ENCODE measurements around the gene TMPRSS12.
"Not testable (repeated sequence)": the region's sequence is repeated elsewhere in the genome, so short reads cannot be mapped to it uniquely, and the experiment has no call there.

The TMPRSS12 gene, protein sequence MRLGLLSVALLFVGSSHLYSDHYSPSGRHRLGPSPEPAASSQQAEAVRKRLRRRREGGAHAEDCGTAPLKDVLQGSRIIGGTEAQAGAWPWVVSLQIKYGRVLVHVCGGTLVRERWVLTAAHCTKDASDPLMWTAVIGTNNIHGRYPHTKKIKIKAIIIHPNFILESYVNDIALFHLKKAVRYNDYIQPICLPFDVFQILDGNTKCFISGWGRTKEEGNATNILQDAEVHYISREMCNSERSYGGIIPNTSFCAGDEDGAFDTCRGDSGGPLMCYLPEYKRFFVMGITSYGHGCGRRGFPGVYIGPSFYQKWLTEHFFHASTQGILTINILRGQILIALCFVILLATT

DNA sequence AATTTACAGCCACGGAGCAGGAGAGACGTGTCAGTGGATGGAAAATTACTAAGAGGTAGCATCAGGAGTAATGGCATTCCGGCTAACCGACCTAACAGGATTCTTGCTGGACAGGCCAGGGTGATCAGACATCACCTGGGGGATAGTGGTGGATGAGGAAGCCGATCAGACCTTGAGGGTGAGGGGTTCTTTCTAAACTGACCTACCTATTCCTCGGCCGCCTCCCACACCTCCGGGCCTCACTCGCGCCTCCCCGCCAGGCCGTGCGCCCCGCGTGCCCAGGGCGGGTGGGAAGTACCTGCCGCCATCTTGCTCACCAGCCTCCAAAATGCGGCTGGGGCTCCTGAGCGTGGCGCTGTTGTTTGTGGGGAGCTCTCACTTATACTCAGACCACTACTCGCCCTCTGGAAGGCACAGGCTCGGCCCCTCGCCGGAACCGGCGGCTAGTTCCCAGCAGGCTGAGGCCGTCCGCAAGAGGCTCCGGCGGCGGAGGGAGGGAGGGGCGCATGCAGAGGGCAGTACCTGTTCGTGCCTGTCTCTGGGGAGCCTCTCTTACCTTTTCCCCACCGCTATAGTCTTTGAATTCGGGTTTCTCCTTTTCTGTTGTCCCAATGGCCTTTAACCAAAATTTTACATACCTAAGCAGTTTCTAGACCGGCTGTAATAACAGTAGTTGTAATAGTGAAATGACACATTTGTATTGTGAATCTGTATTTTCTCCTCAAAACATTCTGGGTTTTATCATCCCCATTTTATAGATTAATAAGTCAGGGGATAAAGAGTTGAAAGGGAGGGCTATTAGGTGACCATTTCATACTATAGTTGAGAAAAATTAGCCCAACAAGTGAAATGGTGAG, at the start of gene TMPRSS12:
TSS of gene TMPRSS12 (plus strand) at position 290 of the 857 bp plus-strand sequence. CDS start at position 329, 39 bp downstream.
- no peak for DNase-seq (ENCODE audit: low read depth)

DNA sequence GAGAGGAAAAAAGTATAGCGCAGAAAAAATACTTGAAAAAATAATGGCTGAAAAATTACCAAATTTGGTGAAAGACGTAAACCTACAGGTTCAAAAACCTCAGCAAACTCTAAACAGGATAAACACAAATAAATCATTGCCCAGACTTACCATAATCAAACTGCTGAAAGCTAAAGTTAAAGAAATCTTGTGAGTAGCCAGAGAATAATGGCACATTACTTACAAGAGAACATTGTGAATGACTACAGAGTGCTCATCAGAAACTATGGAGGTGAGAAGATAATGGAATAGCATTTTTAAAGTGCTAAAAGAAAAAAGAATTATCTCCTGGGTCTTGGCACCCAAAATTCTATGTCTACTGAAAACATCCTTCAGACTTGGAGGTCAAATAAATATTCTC, 42.8 kb upstream of the TMPRSS12 start:
- DNase-seq (ENCODE audit: low read depth) = no peak

- DNase-seq (ENCODE audit: low read depth) = no peak
These were observed 39.4 kb upstream of the TMPRSS12 start for GRCh38 chr12:50803230-50803875.

DNA sequence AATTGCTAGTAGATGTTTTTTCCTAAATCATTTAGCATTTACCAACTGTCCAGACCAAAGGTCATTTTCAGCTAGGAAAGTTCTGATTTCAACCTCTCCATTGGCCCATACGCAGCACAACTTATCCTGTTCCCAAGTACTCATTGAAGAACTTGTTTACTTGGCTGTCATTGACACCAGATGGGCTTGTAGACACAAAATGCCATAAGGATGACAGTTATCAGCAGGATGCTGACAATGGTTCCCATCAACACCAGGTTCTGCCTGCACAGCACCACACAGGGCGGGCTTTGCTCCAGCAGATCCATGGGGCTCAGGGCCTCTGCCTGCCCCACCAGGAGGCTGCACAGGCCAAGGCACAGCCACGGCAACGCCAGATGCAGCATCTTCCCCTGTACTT, 36.5 kb upstream of the TMPRSS12 start:
- DNase-seq (ENCODE audit: low read depth) = no peak

GRCh38 chr12:50809131-50809530, 33.6 kb upstream of the TMPRSS12 start:
- DNase-seq (ENCODE audit: low read depth) = not testable (repeated sequence)

DNA sequence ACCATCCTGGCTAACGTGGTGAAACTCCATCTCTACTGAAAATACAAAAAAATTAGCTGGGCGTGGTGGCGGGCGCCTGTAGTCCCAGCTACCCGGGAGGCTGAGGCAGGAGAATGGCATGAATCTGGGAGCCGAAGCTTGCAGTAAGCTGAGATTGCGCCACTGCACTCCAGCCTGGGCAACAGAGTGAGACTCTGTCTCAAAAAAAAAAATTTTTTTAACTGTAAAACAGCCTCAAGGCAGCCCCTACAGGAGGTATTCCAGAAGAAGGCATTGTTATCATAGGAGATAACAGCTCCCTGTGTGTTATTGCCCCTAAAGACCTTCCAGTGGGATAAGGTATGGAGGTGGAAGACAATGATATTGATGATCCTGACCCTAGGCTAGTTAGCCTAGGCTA, 27.8 kb upstream of the TMPRSS12 start:
- DNase-seq (ENCODE audit: low read depth) = not testable (repeated sequence)

GRCh38 chr12:50820177-50820576, 22.5 kb upstream of the TMPRSS12 start:
- no peak for DNase-seq (ENCODE audit: low read depth)

GRCh38 chr12:50822082-50822481, 20.6 kb upstream of the TMPRSS12 start:
- DNase-seq (ENCODE audit: low read depth) = no peak

DNA sequence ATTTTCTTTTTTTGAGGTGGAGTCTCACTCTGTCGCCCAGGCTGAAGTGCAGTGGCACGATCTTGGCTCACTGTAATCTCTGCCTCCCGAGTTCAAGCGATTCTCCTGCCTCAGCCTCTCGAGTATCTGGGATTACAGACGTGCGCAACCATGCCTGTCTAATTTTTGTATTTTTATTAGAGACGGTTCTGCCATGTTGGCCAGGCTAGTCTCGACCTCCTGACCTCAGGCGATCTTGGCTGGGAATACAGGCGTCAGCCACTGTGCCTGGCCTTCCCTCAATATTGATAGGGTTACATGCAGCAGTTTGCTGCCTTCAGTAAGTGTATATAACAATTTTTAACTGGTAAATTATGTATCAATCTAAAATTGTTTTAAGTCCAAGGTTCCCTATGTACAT, 19.0 kb upstream of the TMPRSS12 start:
- not testable (repeated sequence) for DNase-seq (ENCODE audit: low read depth)

GRCh38 chr12:50824914-50825313, 17.8 kb upstream of the TMPRSS12 start:
- DNase-seq (ENCODE audit: low read depth) = no peak

DNA sequence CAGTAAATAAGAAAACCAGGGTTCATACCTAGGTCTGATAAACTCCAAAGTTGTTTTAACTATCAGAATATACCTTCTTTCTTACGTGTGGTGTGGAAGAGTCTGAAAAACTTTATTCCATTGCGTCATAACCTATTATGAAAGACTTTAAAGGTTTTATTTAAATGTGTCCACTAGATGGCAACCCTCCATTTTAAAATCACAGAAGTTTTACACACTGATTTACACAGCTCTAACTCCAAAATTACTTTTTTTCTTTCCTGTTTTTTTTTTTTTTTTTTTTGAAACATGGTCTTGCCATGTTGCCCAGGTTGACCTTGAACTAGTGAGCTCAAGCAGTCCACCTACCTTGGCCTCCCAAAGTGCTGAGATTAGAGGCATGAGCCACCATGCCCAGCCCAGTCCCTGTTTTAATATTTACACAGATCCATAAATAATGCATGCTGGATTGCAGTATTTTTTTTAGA, 17.3 kb upstream of the TMPRSS12 start:
- DNase-seq (ENCODE audit: low read depth) = no peak

- DNase-seq (ENCODE audit: low read depth) = no peak
These were observed 14.6 kb upstream of the TMPRSS12 start for GRCh38 chr12:50828121-50828520.

DNA sequence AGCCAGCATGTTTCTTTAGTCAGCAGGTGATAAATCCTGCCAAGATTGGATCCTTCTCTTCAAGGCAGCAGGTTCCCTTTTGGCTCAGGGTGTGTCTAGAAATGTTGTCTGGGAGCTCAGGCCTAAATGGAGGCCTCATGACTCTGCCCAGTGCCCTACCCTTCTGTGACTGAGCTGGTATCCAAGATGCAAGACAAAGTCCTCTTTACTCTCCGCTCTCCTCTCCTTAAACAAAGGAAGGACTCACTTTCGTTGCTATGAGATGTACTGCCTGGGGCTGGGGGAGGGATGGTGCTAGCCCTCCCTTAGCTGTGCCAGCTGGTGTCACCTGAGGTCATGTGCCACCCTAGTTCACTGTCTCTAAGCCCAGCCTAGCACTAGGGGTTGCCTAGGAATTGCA, 13.8 kb upstream of the TMPRSS12 start:
- no peak for DNase-seq (ENCODE audit: low read depth)

- not testable (repeated sequence) for DNase-seq (ENCODE audit: low read depth)
These were observed 8.9 kb upstream of the TMPRSS12 start for GRCh38 chr12:50833801-50834200.

DNA sequence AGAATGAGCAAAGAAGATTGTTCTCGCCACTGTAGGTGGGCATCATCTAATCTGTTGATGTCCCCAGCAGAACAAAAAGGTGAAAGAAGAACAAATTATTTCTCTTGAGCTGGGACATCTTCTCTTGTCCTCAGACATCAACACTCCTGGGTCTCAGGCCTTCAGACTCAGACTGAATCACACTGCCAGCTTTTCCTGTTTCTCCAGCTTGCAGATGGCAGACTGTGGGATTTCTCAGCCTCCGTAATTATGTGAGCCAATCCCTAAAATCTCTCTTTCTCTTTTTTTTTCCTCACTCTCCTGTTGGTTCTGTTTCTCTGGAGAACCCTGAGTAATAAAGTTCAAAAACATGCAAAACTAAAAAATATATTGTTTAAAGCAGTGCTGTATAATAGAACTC, 3.7 kb upstream of the TMPRSS12 start:
- no peak for DNase-seq (ENCODE audit: low read depth)

GRCh38 chr12:50840809-50841487, 1.8 kb upstream of the TMPRSS12 start:
- DNase-seq (ENCODE audit: low read depth) = no peak

GRCh38 chr12:50841716-50842531, 802 bp upstream of the TMPRSS12 start:
- no peak for DNase-seq (ENCODE audit: low read depth)

- DNase-seq (ENCODE audit: low read depth) = no peak
These were observed 2.4 kb downstream of the TMPRSS12 start for GRCh38 chr12:50845021-50845647.

DNA sequence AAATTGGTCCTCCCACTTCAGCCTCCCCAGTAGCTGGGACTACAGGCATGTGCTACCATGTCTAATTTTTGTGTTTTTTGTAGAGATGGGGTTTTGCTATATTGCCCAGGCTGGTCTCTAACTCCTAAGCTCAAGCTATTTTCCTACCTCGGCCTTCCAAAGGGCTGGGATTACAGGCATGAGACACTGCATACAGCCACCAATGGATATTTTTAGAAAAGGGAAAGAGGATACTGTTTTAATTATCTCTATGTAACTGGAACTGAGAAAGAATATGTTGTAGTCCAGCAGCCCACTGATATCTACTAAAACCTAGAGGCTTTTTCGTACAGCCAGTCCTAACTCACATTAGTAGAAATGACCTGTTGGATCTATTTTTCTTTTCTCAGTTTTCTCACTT, 6.2 kb downstream of the TMPRSS12 start:
- DNase-seq (ENCODE audit: low read depth) = no peak

DNA sequence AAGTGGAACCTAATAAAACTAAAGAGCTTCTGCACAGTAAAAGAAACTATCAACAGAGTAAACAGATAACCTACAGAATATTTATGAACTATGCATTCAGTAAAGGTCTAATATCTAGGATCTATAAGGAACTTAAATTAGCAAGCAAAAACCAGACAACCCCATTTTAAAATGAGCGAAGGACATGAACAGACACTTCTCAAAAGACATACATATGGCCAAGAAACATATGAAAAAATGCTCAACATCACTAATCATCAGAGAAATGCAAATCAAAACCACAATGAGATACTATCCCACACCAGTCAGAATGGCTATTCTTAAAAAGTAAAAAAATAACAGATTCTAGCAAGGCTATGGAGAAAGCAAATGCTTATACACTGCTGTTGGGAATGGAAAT, 12.5 kb downstream of the TMPRSS12 start:
- DNase-seq (ENCODE audit: low read depth) = not testable (repeated sequence)

DNA sequence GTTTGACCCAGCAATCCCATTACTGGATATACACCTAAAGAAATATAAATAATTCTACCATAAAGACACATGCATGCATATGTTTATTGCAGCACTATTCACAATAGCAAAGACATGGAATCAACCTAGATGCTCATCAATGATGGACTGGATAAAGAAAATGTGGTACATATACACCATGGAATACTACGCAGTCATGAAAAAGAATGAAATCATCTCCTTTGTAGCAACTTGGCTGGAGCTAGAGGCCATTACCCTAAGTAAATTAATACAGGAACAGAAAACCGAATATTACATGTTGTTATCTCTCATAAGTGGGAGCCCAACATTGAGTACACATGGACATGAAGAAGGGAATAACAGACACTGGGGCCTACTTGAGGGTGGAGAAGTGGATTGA, 13.0 kb downstream of the TMPRSS12 start:
- not testable (repeated sequence) for DNase-seq (ENCODE audit: low read depth)

Data from T-helper 22 cell (primary cell).